ENCODE data around the gene ZFAND6.

Gene ZFAND6

DNA sequence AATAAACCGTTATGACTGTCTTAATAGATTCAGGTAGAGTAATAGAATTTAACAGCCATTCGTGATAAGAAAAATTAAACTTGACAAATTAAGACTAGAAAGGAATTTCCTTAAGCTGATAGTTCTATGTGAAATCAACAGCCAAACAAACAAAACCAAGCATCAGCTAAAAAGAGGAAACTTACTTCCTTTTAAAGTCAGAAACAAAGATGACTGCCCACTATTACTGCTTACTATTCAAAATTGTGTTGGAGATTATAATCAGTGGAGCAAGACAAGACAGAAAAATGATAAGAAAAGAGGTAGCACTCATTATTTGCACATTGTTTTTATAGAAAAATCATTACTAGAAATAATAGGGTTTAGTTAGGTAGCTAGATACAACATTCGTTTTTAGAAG, 79.5 kb downstream of the ZFAND6 start:
- Histone ChIP-seq H3F3A (ENCODE audit: low read depth) (no peaks in the 10 kb centered on the region), H3K9me3 (ENCODE audit: insufficient read depth, low read depth, low read length) (no peaks in the 10 kb centered on the region), H3K9ac (ENCODE audit: low read depth, low read length, poor library complexity, severe bottlenecking) (no peak overlapping the region), H3K4me3 (ENCODE audit: low read length, poor library complexity, severe bottlenecking) (no peak overlapping the region), H2AFZ (ENCODE audit: low read length) (no peak overlapping the region), H3K9me2 (replicated peaks; ENCODE audit: low read depth, low read length) (no peaks in the 10 kb centered on the region), H3K36me3 (ENCODE audit: insufficient read depth, low read length) (peaks cover 22% of the 10 kb centered on the region; the same call in 1 of the 2 replicates), H3K27me3 (ENCODE audit: insufficient read depth, low read length, poor library complexity, severe bottlenecking) (no peaks in the 10 kb centered on the region), H3K4me2 (ENCODE audit: low read depth, low read length, poor library complexity, severe bottlenecking) (no peak overlapping the region), H3K79me2 (ENCODE audit: insufficient read depth, low read length) (no peaks in the 10 kb centered on the region), H4K20me1 (ENCODE audit: insufficient read depth, low read length, poor library complexity, severe bottlenecking) (no peaks in the 10 kb centered on the region), H3K4me1 (ENCODE audit: insufficient read depth, low read length, poor library complexity, severe bottlenecking) (no peaks in the 10 kb centered on the region)
- TF ChIP-seq CTCF (conservative IDR thresholded peaks at IDR 0.05; ENCODE audit: low read length) (no peak), EZH2phosphoT487 (IDR thresholded peaks at IDR 0.05; ENCODE audit: borderline replicate concordance) (no peak)

DNA sequence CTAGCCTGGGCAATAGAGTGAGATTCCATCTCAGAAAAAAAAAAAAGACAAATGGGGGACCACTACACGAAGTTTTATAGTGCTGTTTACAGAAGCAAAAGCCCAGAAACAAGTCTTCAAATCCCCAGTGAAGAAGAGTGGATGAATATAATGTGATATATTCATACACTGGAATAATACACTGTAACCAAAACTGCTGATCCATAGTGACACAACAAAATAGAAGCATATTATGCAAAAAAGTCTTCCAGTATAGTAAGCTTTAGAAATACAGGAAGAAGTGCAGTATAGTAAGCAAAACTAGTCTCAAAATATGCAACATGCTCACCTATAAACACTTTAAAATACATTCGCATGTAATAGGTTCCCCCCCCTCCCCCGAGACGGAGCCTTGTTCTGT, 81.4 kb downstream of the ZFAND6 start:
- H3K9me2 ChIP-seq (replicated peaks; ENCODE audit: low read depth, low read length), result no peaks in the 10 kb centered on the region
- peaks cover 17% of the 10 kb centered on the region; the same call in 1 of the 2 replicates for H3K36me3 ChIP-seq (ENCODE audit: insufficient read depth, low read length)
- H3K4me2 ChIP-seq (ENCODE audit: low read depth, low read length, poor library complexity, severe bottlenecking), result no peak overlapping the region
- no peaks in the 10 kb centered on the region for H3K27me3 ChIP-seq (ENCODE audit: insufficient read depth, low read length, poor library complexity, severe bottlenecking)
- H3F3A ChIP-seq (ENCODE audit: low read depth), result no peaks in the 10 kb centered on the region
- TF ChIP-seq CTCF (conservative IDR thresholded peaks at IDR 0.05; ENCODE audit: low read length) (no peak), EZH2phosphoT487 (IDR thresholded peaks at IDR 0.05; ENCODE audit: borderline replicate concordance) (no peak)
- no peaks in the 10 kb centered on the region for H4K20me1 ChIP-seq (ENCODE audit: insufficient read depth, low read length, poor library complexity, severe bottlenecking)
- H3K79me2 ChIP-seq (ENCODE audit: insufficient read depth, low read length), result no peaks in the 10 kb centered on the region
- no peaks in the 10 kb centered on the region for H3K4me1 ChIP-seq (ENCODE audit: insufficient read depth, low read length, poor library complexity, severe bottlenecking)
- H3K9ac ChIP-seq (ENCODE audit: low read depth, low read length, poor library complexity, severe bottlenecking), result no peak overlapping the region
- H3K9me3 ChIP-seq (ENCODE audit: insufficient read depth, low read depth, low read length), result no peaks in the 10 kb centered on the region
- no peak overlapping the region for H2AFZ ChIP-seq (ENCODE audit: low read length)
- H3K4me3 ChIP-seq (ENCODE audit: low read length, poor library complexity, severe bottlenecking), result no peak overlapping the region

DNA sequence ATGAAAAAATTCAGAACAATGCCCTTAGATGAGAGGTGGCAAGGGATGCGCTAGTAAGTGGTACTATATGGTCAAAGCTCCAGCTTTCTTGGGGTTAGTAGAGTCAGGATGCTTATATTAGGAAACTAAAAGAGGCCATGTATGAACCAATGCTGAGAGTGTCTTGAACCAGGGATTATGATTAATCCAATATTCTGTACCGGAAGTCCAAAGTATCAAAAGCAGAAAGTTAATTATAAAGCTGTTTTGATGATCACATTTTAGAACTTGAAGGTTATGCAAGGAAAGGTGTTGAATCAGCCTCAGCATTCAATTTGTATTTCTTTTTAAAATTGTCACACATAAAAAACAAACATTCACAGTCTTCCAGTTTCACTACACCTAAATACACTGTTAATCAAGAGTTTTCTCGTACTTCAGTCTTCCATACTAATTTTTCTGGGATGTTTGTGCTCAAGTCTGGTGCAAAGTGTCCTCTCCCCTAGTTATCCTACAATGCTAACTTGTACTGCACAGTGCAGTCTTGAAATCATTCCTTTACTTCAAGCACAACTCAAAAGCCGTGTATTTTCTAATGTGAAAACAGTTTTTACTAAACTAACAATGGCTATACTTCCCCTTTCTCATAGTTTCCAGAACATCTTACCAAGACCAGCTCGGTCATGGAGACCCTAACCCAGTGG, 82.6 kb downstream of the ZFAND6 start:
- H3K9ac ChIP-seq (ENCODE audit: low read depth, low read length, poor library complexity, severe bottlenecking), result no peak overlapping the region
- H3K79me2 ChIP-seq (ENCODE audit: insufficient read depth, low read length), result no peaks in the 10 kb centered on the region
- H3K4me3 ChIP-seq (ENCODE audit: low read length, poor library complexity, severe bottlenecking), result no peak overlapping the region
- no peaks in the 10 kb centered on the region for H3K9me3 ChIP-seq (ENCODE audit: insufficient read depth, low read depth, low read length)
- no peak overlapping the region for H3K4me2 ChIP-seq (ENCODE audit: low read depth, low read length, poor library complexity, severe bottlenecking)
- H3K27me3 ChIP-seq (ENCODE audit: insufficient read depth, low read length, poor library complexity, severe bottlenecking), result no peaks in the 10 kb centered on the region
- no peaks in the 10 kb centered on the region for H4K20me1 ChIP-seq (ENCODE audit: insufficient read depth, low read length, poor library complexity, severe bottlenecking)
- H2AFZ ChIP-seq (ENCODE audit: low read length), result no peak overlapping the region
- H3F3A ChIP-seq (ENCODE audit: low read depth), result no peaks in the 10 kb centered on the region
- no peaks in the 10 kb centered on the region for H3K9me2 ChIP-seq (replicated peaks; ENCODE audit: low read depth, low read length)
- TF ChIP-seq CTCF (conservative IDR thresholded peaks at IDR 0.05; ENCODE audit: low read length) (no peak), EZH2phosphoT487 (IDR thresholded peaks at IDR 0.05; ENCODE audit: borderline replicate concordance) (no peak)
- H3K36me3 ChIP-seq (ENCODE audit: insufficient read depth, low read length), result peaks cover 9% of the 10 kb centered on the region; the same call in 1 of the 2 replicates
- no peaks in the 10 kb centered on the region for H3K4me1 ChIP-seq (ENCODE audit: insufficient read depth, low read length, poor library complexity, severe bottlenecking)
